ENCODE data around the gene ZNF446. TPM values are rescaled to one million over a fixed set of nuclear protein-coding genes. Genes with fewer than 3 reads are reported as not detected.
A peak's percentile ranks its signal among the peaks of the same experiment; 100 is the strongest.

The ZNF446 gene
- total RNA-seq, 4 donors from 2014 or later: 15.2 to 30.0 (median 25.6) TPM

- Histone ChIP-seq H3K27me3 (no peaks in the 10 kb centered on the region), H3K4me3 (replicated peaks in 1 of 3) (peak within 1 kb of the TSS; percentile 39 to 81 (median 73)), H3K9me3 (no peaks in the 10 kb centered on the region), H3K4me1 (peaks cover 7 to 9% of the 10 kb centered on the region in 2 donors), H3K27ac (no peak within 1 kb of the TSS), H3K36me3 (peaks cover 0 to 12% of the 10 kb centered on the region in 2 donors)
- intact Hi-C loops (cut with DNase I): no loop called here
- 0% methylated on average over 5 to 36 of the region's 79 CpGs for WGBS, 2 donors
- DNase-seq: peak; percentile 99
- TF ChIP-seq CTCF (IDR thresholded peaks at IDR 0.05) (peak in 1 of 6 experiments; percentile 4), POLR2A (IDR thresholded peaks at IDR 0.05) (peak in 1 of 2 donors; percentile 70)
Observed at GRCh38 chr19:58451358-58452101, 24.6 kb upstream of the ZNF446 start, which contains the start of gene ZNF324B. Gene ZNF324B, plus strand, starts transcription at chr19:58451622. Its CDS starts 2,080 bp downstream, at chr19:58453702.

- WGBS, 2 donors: 94 to 98% methylated on average over 6 of the region's 6 CpGs
- H3K36me3 ChIP-seq: peaks cover 4 to 15% of the 10 kb centered on the region in 2 donors
Observed at GRCh38 chr19:58453743-58454142, 22.4 kb upstream of the ZNF446 start.

GRCh38 chr19:58455306-58455705 lies 20.8 kb upstream of the ZNF446 start:
- WGBS, 2 donors: 93 to 99% methylated on average over 4 to 15 of the region's 21 CpGs
- no peak for DNase-seq
- intact Hi-C loops (cut with DNase I): no loop called here
- H3K9me3 ChIP-seq: no peaks in the 10 kb centered on the region
- H3K27ac ChIP-seq: no peak overlapping the region
- H3K4me1 ChIP-seq: peaks cover 7 to 9% of the 10 kb centered on the region in 2 donors
- H3K4me3 ChIP-seq (replicated peaks in 1 of 3): no peak overlapping the region
- TF ChIP-seq CTCF (IDR thresholded peaks at IDR 0.05) (no peak), POLR2A (IDR thresholded peaks at IDR 0.05) (no peak)
- H3K27me3 ChIP-seq: no peaks in the 10 kb centered on the region
- H3K36me3 ChIP-seq: peaks cover 4 to 15% of the 10 kb centered on the region in 2 donors

More at GRCh38 chr19:58453743-58454142, 22.4 kb upstream of the ZNF446 start:
- no peak overlapping the region for H3K27ac ChIP-seq
- DNase-seq: no peak
- H3K27me3 ChIP-seq: no peaks in the 10 kb centered on the region
- no peaks in the 10 kb centered on the region for H3K9me3 ChIP-seq
- TF ChIP-seq CTCF (IDR thresholded peaks at IDR 0.05): no peak
- TF ChIP-seq POLR2A (IDR thresholded peaks at IDR 0.05): no peak
- intact Hi-C loops (cut with DNase I): no loop called here
- no peak overlapping the region for H3K4me3 ChIP-seq (replicated peaks in 1 of 3)
- H3K4me1 ChIP-seq: peaks cover 7 to 9% of the 10 kb centered on the region in 2 donors

- H3K27me3 ChIP-seq: no peaks in the 10 kb centered on the region
- no peak overlapping the region for H3K27ac ChIP-seq
- no peak for DNase-seq
- H3K4me1 ChIP-seq: peaks cover under 1 to 3% of the 10 kb centered on the region in 2 donors
- H3K4me3 ChIP-seq (replicated peaks in 1 of 3): no peak overlapping the region
- H3K36me3 ChIP-seq: peaks cover 4 to 15% of the 10 kb centered on the region in 2 donors
- TF ChIP-seq CTCF (IDR thresholded peaks at IDR 0.05) (no peak), POLR2A (IDR thresholded peaks at IDR 0.05) (no peak)
- no peaks in the 10 kb centered on the region for H3K9me3 ChIP-seq
- intact Hi-C loops (cut with DNase I): no loop called here
- WGBS, 2 donors: 96 to 97% methylated on average over 28 to 35 of the region's 35 CpGs
Observed at GRCh38 chr19:58456111-58456510, 20.0 kb upstream of the ZNF446 start.

GRCh38 chr19:58460039-58460438 lies 16.1 kb upstream of the ZNF446 start:
- DNase-seq: no peak
- H3K4me3 ChIP-seq (replicated peaks in 1 of 3): no peak overlapping the region
- H3K27me3 ChIP-seq: no peaks in the 10 kb centered on the region
- H3K27ac ChIP-seq: no peak overlapping the region
- no peaks in the 10 kb centered on the region for H3K4me1 ChIP-seq
- intact Hi-C loops (cut with DNase I): no loop called here
- no peaks in the 10 kb centered on the region for H3K9me3 ChIP-seq
- TF ChIP-seq CTCF (IDR thresholded peaks at IDR 0.05) (no peak), POLR2A (IDR thresholded peaks at IDR 0.05) (no peak)
- peaks cover 4 to 12% of the 10 kb centered on the region in 2 donors for H3K36me3 ChIP-seq
- WGBS, 2 donors: 93 to 100% methylated on average over 2 of the region's 2 CpGs

Data from thyroid gland (tissue), 4 donors.